ENCODE data around the gene PACSIN1. TPM values are rescaled to one million over a fixed set of nuclear protein-coding genes. Genes with fewer than 3 reads are reported as not detected.
A peak's percentile ranks its signal among the peaks of the same experiment; 100 is the strongest.

PACSIN1 gene
- total RNA-seq, 1 experiment from 2014 or later = not detected

GRCh38 chr6:34527751-34528670 lies 62.1 kb downstream of the PACSIN1 start:
- DNase-seq = no peak
- no peaks in the 10 kb centered on the region for H3K36me3 ChIP-seq
- no peaks in the 10 kb centered on the region for H3K27me3 ChIP-seq
- no peak overlapping the region for H3K4me3 ChIP-seq
- H3K9me3 ChIP-seq = no peaks in the 10 kb centered on the region

- Histone ChIP-seq H3K9me3 (no peaks in the 10 kb centered on the region), H3K27me3 (no peaks in the 10 kb centered on the region), H3K4me3 (no peak overlapping the region), H3K36me3 (no peaks in the 10 kb centered on the region)
- DNase-seq = no peak
Measured at GRCh38 chr6:34528996-34529664, 63.3 kb downstream of the PACSIN1 start.

- no peaks in the 10 kb centered on the region for H3K36me3 ChIP-seq
- no peak for DNase-seq
- H3K9me3 ChIP-seq = no peaks in the 10 kb centered on the region
- H3K4me3 ChIP-seq = no peak overlapping the region
- no peaks in the 10 kb centered on the region for H3K27me3 ChIP-seq
Measured at GRCh38 chr6:34529665-34530327, 63.9 kb downstream of the PACSIN1 start.

GRCh38 chr6:34530753-34531365 lies 65.0 kb downstream of the PACSIN1 start:
- H3K9me3 ChIP-seq = no peaks in the 10 kb centered on the region
- no peak for DNase-seq
- no peaks in the 10 kb centered on the region for H3K27me3 ChIP-seq
- no peaks in the 10 kb centered on the region for H3K36me3 ChIP-seq
- peak overlapping the region; percentile 49 for H3K4me3 ChIP-seq

- H3K4me3 ChIP-seq = peak overlapping the region; percentile 55
- H3K9me3 ChIP-seq = no peaks in the 10 kb centered on the region
- no peaks in the 10 kb centered on the region for H3K36me3 ChIP-seq
- no peaks in the 10 kb centered on the region for H3K27me3 ChIP-seq
- peak; percentile 98 for DNase-seq
Measured at GRCh38 chr6:34531580-34532201, 65.8 kb downstream of the PACSIN1 start.

GRCh38 chr6:34532230-34532629 lies 66.4 kb downstream of the PACSIN1 start:
- H3K36me3 ChIP-seq = no peaks in the 10 kb centered on the region
- H3K4me3 ChIP-seq = peak overlapping the region; percentile 55
- no peaks in the 10 kb centered on the region for H3K27me3 ChIP-seq
- DNase-seq = no peak
- no peaks in the 10 kb centered on the region for H3K9me3 ChIP-seq

- Histone ChIP-seq H3K27me3 (no peaks in the 10 kb centered on the region), H3K4me3 (no peak overlapping the region), H3K9me3 (no peaks in the 10 kb centered on the region), H3K36me3 (no peaks in the 10 kb centered on the region)
- DNase-seq = no peak
Measured at GRCh38 chr6:34534146-34534545, 68.3 kb downstream of the PACSIN1 start.

GRCh38 chr6:34534656-34535055 lies 68.8 kb downstream of the PACSIN1 start:
- Histone ChIP-seq H3K27me3 (no peaks in the 10 kb centered on the region), H3K9me3 (no peaks in the 10 kb centered on the region)

GRCh38 chr6:34535199-34535598 lies 69.3 kb downstream of the PACSIN1 start:
- Histone ChIP-seq H3K27me3 (no peaks in the 10 kb centered on the region), H3K4me3 (no peak overlapping the region), H3K9me3 (no peaks in the 10 kb centered on the region), H3K36me3 (no peaks in the 10 kb centered on the region)
- no peak for DNase-seq

More at GRCh38 chr6:34534656-34535055, 68.8 kb downstream of the PACSIN1 start:
- DNase-seq = no peak
- H3K4me3 ChIP-seq = no peak overlapping the region
- no peaks in the 10 kb centered on the region for H3K36me3 ChIP-seq

GRCh38 chr6:34535646-34536045 lies 69.8 kb downstream of the PACSIN1 start:
- H3K27me3 ChIP-seq = no peaks in the 10 kb centered on the region
- H3K4me3 ChIP-seq = no peak overlapping the region
- no peaks in the 10 kb centered on the region for H3K9me3 ChIP-seq
- H3K36me3 ChIP-seq = no peaks in the 10 kb centered on the region
- no peak for DNase-seq

- Histone ChIP-seq H3K36me3 (no peaks in the 10 kb centered on the region), H3K4me3 (no peak overlapping the region), H3K9me3 (no peaks in the 10 kb centered on the region), H3K27me3 (no peaks in the 10 kb centered on the region)
- DNase-seq = peak; percentile 62
Measured at GRCh38 chr6:34536251-34536958, 70.5 kb downstream of the PACSIN1 start.

GRCh38 chr6:34536959-34537848 lies 71.3 kb downstream of the PACSIN1 start:
- no peak overlapping the region for H3K4me3 ChIP-seq
- H3K9me3 ChIP-seq = no peaks in the 10 kb centered on the region
- no peaks in the 10 kb centered on the region for H3K27me3 ChIP-seq
- DNase-seq = no peak
- H3K36me3 ChIP-seq = no peaks in the 10 kb centered on the region

GRCh38 chr6:34537922-34538550 lies 72.2 kb downstream of the PACSIN1 start:
- Histone ChIP-seq H3K27me3 (no peaks in the 10 kb centered on the region), H3K9me3 (no peaks in the 10 kb centered on the region), H3K4me3 (no peak overlapping the region), H3K36me3 (no peaks in the 10 kb centered on the region)
- DNase-seq = no peak

GRCh38 chr6:34538581-34538980 lies 72.7 kb downstream of the PACSIN1 start:
- H3K27me3 ChIP-seq = no peaks in the 10 kb centered on the region
- no peaks in the 10 kb centered on the region for H3K9me3 ChIP-seq
- H3K4me3 ChIP-seq = no peak overlapping the region
- no peak for DNase-seq
- H3K36me3 ChIP-seq = no peaks in the 10 kb centered on the region

- H3K27me3 ChIP-seq = no peaks in the 10 kb centered on the region
- no peaks in the 10 kb centered on the region for H3K36me3 ChIP-seq
- no peak for DNase-seq
- H3K9me3 ChIP-seq = no peaks in the 10 kb centered on the region
- H3K4me3 ChIP-seq = no peak overlapping the region
Measured at GRCh38 chr6:34539181-34539580, 73.3 kb downstream of the PACSIN1 start.
